Measurements from ENCODE around the gene IGSF23. TPM values are rescaled to one million over a fixed set of nuclear protein-coding genes. Genes with fewer than 3 reads are reported as not detected.

The IGSF23 gene
- total RNA-seq, 2 donors from 2014 or later, result not detected

- no peaks in the 10 kb centered on the region for H3K36me3 Mint-ChIP-seq (ENCODE audit: low read depth)
- H3K9ac ChIP-seq (ENCODE audit: extremely low read depth, low read length, poor library complexity, severe bottlenecking), result no peak overlapping the region
- no peak for TF ChIP-seq CTCF (conservative IDR thresholded peaks at IDR 0.05)
- no peak overlapping the region for H3K4me3 ChIP-seq (ENCODE audit: low read length)
- no peaks in the 10 kb centered on the region for H3K27me3 ChIP-seq (ENCODE audit: control insufficient read depth, insufficient read depth, low read length, poor library complexity, severe bottlenecking)
- no peak overlapping the region for H3K4me3 Mint-ChIP-seq
- peak overlapping the region; percentile 6 for H3K27ac Mint-ChIP-seq
- H3K36me3 ChIP-seq (ENCODE audit: control insufficient read depth, insufficient read depth, low read length), result no peaks in the 10 kb centered on the region
- H3K4me1 Mint-ChIP-seq, result peaks cover 8% of the 10 kb centered on the region
- H3K4me1 ChIP-seq (ENCODE audit: control insufficient read depth, insufficient read depth, low read length), result no peaks in the 10 kb centered on the region
- H3K27me3 Mint-ChIP-seq (ENCODE audit: insufficient read depth), result peaks cover 2% of the 10 kb centered on the region
- no peak overlapping the region for H3K27ac ChIP-seq (ENCODE audit: low read depth, low read length)
- H3K9me3 Mint-ChIP-seq, result no peaks in the 10 kb centered on the region
- DNase-seq, result peak; percentile 78
- H3K9me3 ChIP-seq (ENCODE audit: control insufficient read depth, low read length), result no peaks in the 10 kb centered on the region
- WGBS, 2 experiments (ENCODE audit: insufficient coverage in 1 of 2, insufficient read length in 1 of 2), result 69 to 78% methylated on average over 18 to 25 of the region's 25 CpGs
Observed at GRCh38 chr19:44684892-44685863, 71.8 kb downstream of the IGSF23 start.

GRCh38 chr19:44685877-44686276, 72.5 kb downstream of the IGSF23 start:
- Histone ChIP-seq H3K4me3 (ENCODE audit: low read length) (no peak overlapping the region), H3K9ac (ENCODE audit: extremely low read depth, low read length, poor library complexity, severe bottlenecking) (no peak overlapping the region), H3K4me1 (ENCODE audit: control insufficient read depth, insufficient read depth, low read length) (no peaks in the 10 kb centered on the region), H3K27me3 (ENCODE audit: control insufficient read depth, insufficient read depth, low read length, poor library complexity, severe bottlenecking) (no peaks in the 10 kb centered on the region), H3K9me3 (ENCODE audit: control insufficient read depth, low read length) (no peaks in the 10 kb centered on the region), H3K36me3 (ENCODE audit: control insufficient read depth, insufficient read depth, low read length) (no peaks in the 10 kb centered on the region), H3K27ac (ENCODE audit: low read depth, low read length) (no peak overlapping the region)
- TF ChIP-seq CTCF (conservative IDR thresholded peaks at IDR 0.05), result no peak
- Mint-ChIP-seq H3K4me3 (no peak overlapping the region), H3K9me3 (no peaks in the 10 kb centered on the region), H3K27me3 (ENCODE audit: insufficient read depth) (peaks cover 2% of the 10 kb centered on the region), H3K36me3 (ENCODE audit: low read depth) (no peaks in the 10 kb centered on the region), H3K4me1 (peaks cover 8% of the 10 kb centered on the region), H3K27ac (no peak overlapping the region)
- DNase-seq, result no peak
- 91 to 95% methylated on average over 2 to 4 of the region's 4 CpGs for WGBS, 2 experiments (ENCODE audit: insufficient coverage in 1 of 2, insufficient read length in 1 of 2)

Small RNAs within 50 kb of the gene (microRNA-seq; reads per million reads assigned to microRNA genes)
- gene MIR4531 (ENCODE audit: borderline microRNAs expressed), result not detected

Other genes with a start within 250 kb of the IGSF23 start
- gene ZNF285, start 212.0 kb upstream of the IGSF23 start, total RNA-seq, result 1 to 10 TPM; 3.5 to 9.0 TPM
- 10 to 100 TPM in 1 of 2 donors, 1 to 10 TPM in 1; 3.1 to 12.1 TPM for gene ZNF229, start 165.1 kb upstream of the IGSF23 start, total RNA-seq
- gene ZNF180, start 113.0 kb upstream of the IGSF23 start, total RNA-seq, result 10 to 100 TPM in 1 of 2 donors, 1 to 10 TPM in 1; 10.0 to 12.9 TPM
- not detected for gene CEACAM20, start 83.9 kb upstream of the IGSF23 start, total RNA-seq
- gene PVR, start 30.3 kb downstream of the IGSF23 start, total RNA-seq, result 10 to 100 TPM; 21.2 to 31.6 TPM
- 1 to 10 TPM; 2.2 to 2.8 TPM for gene CEACAM19, start 57.9 kb downstream of the IGSF23 start, total RNA-seq
- gene CEACAM16, start 85.6 kb downstream of the IGSF23 start, total RNA-seq, result not detected
- 1 to 10 TPM; 1.8 to 6.2 TPM for gene BCL3, start 135.1 kb downstream of the IGSF23 start, total RNA-seq
- 10 to 100 TPM in 1 of 2 donors, 1 to 10 TPM in 1; 6.6 to 15.5 TPM for gene CBLC, start 164.3 kb downstream of the IGSF23 start, total RNA-seq
- gene BCAM, start 195.5 kb downstream of the IGSF23 start, total RNA-seq, result 10 to 100 TPM; 62.9 to 64.0 TPM
- gene NECTIN2, start 232.7 kb downstream of the IGSF23 start, total RNA-seq, result 100 to 1,000 TPM; 248 to 260 TPM